ENCODE results near the gene SPRY1.

GRCh38 chr4:123351713-123352112 is 44.9 kb upstream of the SPRY1 start:
- TF ChIP-seq CTCF (IDR thresholded peaks at IDR 0.05) (no peak), POLR2A (IDR thresholded peaks at IDR 0.05) (no peak)
